AG09319 (cell line): ENCODE results near the gene KCNA10.

Experiments used
- DNase-seq: peaks from one replicate; pipeline ENCODE4 v3.0.0-alpha.2; 2010; ENCODE audit warnings: low read depth; ENCODE audit errors: extremely low read depth
- CTCF ChIP-seq: IDR thresholded peaks from 2 replicates; pipeline ENCODE4 v1.5.1; 2011; ENCODE audit warnings: low read depth, mild to moderate bottlenecking, inconsistent platforms, low read length, moderate library complexity

The KCNA10 gene

GRCh38 chr1:110508028-110508940 lies 10.7 kb downstream of the KCNA10 start:
- no peak for DNase-seq

GRCh38 chr1:110506541-110506940 lies 12.4 kb downstream of the KCNA10 start:
- DNase-seq: no peak
- no peak for TF ChIP-seq CTCF

More at GRCh38 chr1:110508028-110508940, 10.7 kb downstream of the KCNA10 start:
- no peak for TF ChIP-seq CTCF

GRCh38 chr1:110505596-110505995 lies 13.4 kb downstream of the KCNA10 start:
- no peak for TF ChIP-seq CTCF
- no peak for DNase-seq

- no peak for TF ChIP-seq CTCF
- DNase-seq: no peak
Observed at GRCh38 chr1:110504226-110504625, 14.7 kb downstream of the KCNA10 start.

- no peak for DNase-seq
- TF ChIP-seq CTCF: no peak
Observed at GRCh38 chr1:110503471-110503870, 15.5 kb downstream of the KCNA10 start.

GRCh38 chr1:110502402-110503151 lies 16.4 kb downstream of the KCNA10 start:
- no peak for TF ChIP-seq CTCF
- DNase-seq: no peak
